GM21526 (cell line): ENCODE measurements around the gene ATOH8.
"Not testable (repeated sequence)": the region's sequence is repeated elsewhere in the genome, so short reads cannot be mapped to it uniquely, and the experiment has no call there.

Experiments
- ATAC-seq: cut with Tn5 transposase; IDR thresholded peaks from one replicate; pipeline ENCODE4 v1.9.1; 2021; ENCODE audit warnings: moderate library complexity; ENCODE audit not compliant: unreplicated experiment, low FRiP score

ATOH8 gene

DNA sequence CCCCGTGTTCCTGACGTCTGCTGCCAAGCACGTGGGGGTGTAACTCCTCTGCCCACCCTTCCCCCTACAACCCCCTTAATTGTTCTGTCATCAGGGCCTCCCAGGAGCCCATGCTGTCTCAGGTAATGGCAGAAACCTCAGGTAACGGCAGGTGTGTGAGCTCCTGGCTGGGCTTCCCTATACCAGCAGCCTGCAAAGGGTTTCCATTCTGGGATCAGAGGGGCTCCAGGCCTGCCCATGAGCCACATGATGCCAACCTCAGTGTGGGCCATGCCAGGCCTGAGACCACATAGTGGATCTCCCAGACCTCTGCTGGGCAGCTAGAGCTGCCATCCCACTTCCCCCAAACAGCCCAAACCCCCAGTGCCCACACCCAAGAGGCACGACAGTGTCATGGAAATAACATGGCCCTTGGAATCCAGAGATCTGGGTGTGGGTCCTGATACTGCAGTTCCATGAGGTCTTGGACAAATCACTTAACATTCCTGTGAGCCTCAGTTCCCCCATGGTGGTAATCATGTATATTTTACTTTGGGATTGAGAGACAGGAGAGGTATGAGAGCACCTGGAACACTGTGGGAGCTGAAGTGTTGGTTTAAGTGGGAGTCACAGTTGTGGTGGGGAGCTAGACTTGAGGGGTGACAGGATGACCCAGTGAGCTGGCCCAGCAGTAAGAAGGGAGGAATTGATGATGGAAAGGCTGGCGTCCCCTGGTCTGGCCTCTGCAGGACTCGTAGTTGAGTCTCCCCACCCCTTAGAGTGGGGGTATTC is 59.6 kb downstream of the ATOH8 start:
- no peak for ATAC-seq

DNA sequence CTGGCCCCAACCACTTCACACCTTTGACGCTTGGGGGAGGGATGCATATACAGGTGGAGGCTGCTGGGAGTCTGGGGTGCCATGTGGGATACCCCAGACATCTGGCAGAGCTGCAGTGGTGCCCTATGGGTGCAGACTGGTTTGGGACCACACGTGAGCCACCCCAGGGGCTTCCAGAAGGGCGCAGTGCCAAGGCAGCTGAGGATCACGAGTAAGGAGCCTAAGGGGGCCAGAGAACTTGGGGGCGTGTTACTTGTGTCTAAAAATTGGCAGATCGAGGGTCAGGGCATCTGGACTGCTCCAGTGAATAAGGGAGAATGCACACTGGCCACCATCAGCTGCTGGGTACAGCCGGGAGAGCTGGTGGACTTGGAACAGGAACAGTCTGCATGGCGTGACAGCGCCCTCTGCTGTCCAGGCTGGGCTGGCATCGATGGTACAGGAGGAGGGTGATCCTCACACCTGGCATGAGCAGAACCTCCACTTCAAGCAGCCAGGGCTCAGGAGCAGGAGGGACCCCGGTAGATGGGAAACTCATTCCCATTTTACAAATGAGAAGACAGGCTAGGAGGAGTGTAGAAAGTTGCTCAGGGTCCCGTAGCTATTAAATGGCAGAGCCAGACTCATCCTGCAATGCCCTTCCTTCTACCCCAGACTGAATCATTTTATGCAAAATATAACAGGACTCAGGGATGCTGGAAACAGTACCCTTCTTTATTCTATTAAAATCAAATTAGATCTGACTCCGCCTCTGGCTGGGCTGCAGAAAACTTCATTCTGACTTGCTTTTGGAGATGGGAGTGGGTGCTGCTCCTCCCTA is 60.4 kb downstream of the ATOH8 start:
- ATAC-seq = no peak

DNA sequence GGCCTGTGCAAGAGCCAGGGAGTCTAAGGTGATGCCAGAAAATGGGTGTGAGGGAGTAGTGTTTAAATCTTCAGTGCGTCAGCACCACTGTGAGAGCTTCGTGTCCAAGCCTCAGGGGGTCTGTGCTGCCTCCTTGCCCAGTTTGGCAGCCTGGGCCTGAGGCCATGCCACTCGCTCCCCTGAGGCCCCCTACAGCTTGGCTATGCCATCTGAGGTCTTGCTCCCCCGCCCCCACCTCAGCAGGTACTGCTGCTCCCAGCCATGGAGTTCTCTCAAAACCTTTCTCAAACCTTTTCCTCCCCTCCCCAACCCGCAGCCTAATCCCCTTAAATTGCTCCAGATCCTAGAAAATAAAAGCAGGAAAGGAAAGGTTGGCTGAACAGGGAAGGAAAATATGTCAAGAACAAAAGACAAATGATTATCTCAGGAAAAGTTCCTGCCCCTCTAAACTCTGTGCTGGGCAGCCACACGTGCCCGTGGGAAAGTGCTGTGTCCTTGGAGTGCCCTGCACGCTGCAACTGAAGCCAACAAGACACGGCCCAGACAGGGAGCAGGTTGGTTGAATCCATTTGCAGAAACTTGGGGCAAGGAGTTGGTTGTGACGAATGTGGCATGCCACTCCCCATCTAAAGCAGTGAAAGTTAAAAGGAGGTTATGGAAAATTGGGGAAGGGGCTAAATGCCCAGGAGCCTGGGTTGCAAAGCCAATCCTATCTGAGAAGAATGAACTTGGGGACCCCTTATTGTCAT is 61.2 kb downstream of the ATOH8 start:
- ATAC-seq = no peak

DNA sequence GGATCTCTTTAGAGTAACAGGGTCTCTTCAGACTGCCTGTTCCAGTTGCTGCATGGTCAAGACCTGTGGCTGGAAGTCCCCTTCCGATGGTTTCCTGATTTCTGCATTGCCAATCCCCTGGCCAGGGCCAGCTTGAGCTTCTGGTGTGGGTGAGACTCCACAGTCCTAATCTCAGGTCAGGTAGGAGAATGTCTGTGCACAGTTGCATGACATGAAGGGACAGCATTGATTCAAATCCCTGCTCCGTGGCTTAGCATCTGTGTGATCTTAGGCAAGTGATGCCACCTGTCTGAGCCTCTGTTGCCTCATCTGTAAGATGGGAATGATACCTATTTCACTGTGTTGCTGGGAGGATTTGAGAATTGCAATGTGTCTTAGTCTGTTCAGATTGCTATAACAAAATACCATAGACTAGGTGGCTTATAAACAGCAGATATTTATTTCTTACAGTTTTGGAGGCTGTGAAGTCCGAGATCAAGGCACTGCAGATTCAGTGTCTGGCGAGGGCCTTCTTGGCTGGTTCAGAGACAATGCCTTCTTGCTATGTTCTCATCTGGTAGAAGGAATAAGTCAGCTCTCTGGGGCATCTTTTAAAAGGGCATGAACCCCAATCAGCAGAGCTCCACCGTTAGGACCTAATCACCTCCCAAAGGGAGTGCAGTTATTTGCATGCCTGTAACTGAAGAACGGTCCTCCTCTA is 66.2 kb downstream of the ATOH8 start:
- ATAC-seq = no peak

DNA sequence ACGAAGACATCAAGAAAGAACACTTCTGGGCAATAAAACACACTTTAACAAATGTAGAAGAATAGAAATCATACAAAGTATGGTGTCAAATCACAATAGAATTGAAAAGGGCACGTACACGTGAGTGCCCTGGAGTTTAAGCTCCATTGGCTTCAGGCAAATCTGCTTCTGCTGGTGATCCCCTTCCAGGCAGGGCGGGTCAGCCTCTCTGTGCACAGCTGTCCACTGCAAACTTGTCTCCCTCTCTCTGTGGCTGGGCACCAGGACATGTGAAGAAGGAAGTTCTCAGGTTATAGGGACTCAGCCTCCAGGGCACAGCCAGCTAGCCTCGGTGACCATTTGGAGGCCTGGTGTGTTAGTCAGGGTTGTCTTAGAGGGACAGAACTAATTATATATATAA is 69.0 kb downstream of the ATOH8 start:
- no peak for ATAC-seq

- ATAC-seq = no peak
Measured at GRCh38 chr2:85823951-85824350, 70.2 kb downstream of the ATOH8 start.

GRCh38 chr2:85826990-85827878 is 73.4 kb downstream of the ATOH8 start:
- peak; percentile 72 for ATAC-seq

DNA sequence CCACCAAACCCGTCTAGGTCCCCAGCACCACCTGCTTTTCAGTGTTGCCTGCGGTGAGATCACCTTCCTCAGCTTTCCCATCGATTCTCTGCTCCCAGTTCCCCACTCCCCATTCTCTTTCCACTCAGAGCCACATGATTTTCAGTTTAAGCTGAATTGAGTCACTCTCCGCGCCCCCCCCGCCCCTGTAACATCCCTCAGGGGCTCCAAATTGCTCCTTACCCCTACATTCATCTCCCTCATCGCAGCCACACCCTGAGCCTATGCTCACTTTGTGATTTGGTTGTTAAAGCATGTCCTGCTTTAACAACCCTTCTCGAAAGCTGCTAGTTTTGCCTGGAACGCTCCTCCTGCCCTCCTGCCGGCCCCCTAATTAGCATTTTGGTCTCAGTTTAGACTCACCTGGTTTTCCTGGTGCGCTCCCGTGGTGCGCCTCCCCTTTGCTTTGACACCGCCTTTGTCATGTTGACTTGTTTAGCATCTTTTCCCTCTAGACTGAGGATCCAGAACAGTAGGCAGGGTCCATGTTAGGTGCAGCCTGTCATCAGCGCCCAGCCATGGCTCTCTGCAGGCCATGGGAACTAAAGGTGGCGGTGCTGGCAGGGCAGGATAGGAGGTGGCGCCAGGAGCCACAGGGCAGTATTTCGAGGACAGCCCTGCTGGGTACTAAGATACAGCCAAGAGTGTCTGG is 74.2 kb downstream of the ATOH8 start:
- no peak for ATAC-seq

DNA sequence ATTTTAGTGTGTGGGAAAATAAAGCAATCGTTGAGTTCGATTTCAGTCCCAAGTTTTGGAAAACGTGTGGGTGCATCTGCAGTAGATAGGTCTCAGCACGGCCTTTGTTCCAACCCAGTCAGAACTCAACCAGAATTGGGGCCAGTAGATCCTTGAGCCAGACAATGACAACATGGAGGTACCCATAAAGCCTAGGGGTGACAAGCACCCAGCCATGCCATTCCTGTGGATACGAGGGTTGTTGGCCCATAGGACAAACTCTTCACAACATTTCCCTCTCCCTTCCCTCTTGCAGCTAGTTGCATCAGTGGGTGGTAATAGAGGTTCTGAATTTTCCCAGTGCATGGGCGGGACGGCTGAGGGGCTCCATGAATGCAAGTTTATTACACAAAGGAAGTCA is 74.9 kb downstream of the ATOH8 start:
- no peak for ATAC-seq

DNA sequence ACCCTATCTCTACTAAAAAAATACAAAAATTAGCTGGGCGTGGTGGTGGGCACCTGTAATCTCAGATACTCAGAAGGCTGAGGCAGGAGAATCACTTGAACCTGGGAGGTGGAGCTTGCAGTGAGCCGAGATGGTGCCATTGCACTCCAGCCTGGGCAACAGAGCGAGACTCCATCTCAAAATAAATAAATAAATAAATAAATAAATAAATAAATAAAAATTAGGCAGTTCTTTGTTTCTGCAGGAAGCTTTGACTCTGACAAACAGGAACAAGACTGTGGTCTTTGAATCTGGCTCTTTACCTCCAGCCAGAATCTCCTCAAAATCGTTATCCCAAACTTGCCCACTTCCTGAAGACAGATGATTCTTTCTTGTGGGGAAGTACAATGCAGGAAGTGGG is 75.6 kb downstream of the ATOH8 start:
- ATAC-seq = not testable (repeated sequence)

DNA sequence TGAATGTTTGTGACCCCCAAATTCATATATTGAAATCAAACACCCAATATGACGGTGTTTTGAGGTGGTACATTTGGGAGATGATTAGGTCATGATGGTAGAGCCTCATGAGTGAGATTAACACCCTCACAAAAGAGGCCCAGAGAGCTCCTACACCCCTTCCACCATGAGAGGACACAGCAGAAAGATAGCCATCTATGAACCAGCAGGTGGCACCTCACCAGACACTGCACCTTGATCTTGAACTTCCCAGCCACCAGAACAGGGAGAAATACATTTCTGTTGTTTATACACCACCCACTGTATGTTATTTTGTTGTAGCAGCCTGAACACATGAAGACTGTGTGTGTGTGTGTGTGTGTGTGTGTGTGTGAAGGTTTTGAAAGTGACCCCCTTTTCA is 76.9 kb downstream of the ATOH8 start:
- ATAC-seq = no peak

DNA sequence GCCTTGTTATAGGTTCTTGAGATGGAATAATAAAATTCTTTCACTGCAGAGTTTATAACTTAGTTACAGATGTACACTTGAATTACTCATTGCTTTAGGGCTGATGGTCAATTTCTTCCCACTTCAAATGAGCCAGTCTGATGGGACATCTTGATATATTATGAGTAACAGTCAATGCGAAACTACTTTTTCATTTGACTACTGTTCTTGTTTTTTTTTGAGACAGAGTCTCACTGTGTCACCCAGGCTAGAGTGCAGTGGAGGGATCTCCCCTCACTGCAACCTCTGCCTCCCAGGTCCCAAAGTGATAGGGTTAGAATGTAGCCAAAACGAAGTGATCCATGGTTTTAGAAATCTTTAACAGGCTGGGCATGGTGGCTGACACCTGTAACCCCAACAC is 77.9 kb downstream of the ATOH8 start:
- ATAC-seq = no peak

DNA sequence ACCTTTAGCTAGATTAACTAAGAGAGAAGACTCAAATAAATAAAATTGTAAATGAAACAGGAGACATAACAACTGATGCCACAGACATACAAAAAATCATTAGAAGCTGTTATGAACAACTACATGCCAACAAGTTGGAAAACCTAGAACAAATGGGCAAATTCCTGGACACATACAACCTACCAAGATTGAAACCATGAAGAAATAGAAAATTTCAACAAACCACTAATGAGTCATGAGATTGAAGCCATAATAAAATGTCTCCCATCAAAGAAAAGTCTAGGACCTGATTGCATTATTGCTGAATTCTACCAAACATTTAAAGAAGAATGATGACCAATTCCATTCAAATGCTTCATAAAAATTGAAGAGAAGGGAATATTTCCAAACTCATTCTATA is 80.7 kb downstream of the ATOH8 start:
- no peak for ATAC-seq
